GM19463 (cell line): ENCODE data around the gene SRCAP.

Source experiments
- ATAC-seq: cut with Tn5 transposase; IDR thresholded peaks from one replicate; pipeline ENCODE4 v1.9.1; 2021; ENCODE audit warnings: mild to moderate bottlenecking, moderate library complexity; ENCODE audit not compliant: unreplicated experiment

SRCAP gene

GRCh38 chr16:30698816-30699614 lies at the start of gene SRCAP:
Gene SRCAP (plus strand): TSS chr16:30699171. CDS start chr16:30700825, 1,654 bp downstream.
- peak; percentile 30 for ATAC-seq

GRCh38 chr16:30649725-30650368 lies 49.1 kb upstream of the SRCAP start:
- ATAC-seq, result no peak

- peak; percentile 74 for ATAC-seq
Observed at GRCh38 chr16:30650369-30651123, 48.4 kb upstream of the SRCAP start, which contains the start of gene PRR14. Gene PRR14 (plus strand): TSS chr16:30650960. CDS start chr16:30651646, 686 bp downstream.

- peak; percentile 44 for ATAC-seq
Observed at GRCh38 chr16:30651124-30652004, 47.6 kb upstream of the SRCAP start.

GRCh38 chr16:30652005-30652296 lies 47.0 kb upstream of the SRCAP start:
- no peak for ATAC-seq

- no peak for ATAC-seq
Observed at GRCh38 chr16:30652718-30653117, 46.3 kb upstream of the SRCAP start.

GRCh38 chr16:30654856-30655255 lies 44.1 kb upstream of the SRCAP start:
- ATAC-seq, result no peak

- ATAC-seq, result no peak
Observed at GRCh38 chr16:30655815-30656347, 43.1 kb upstream of the SRCAP start.

GRCh38 chr16:30656388-30656787 lies 42.6 kb upstream of the SRCAP start:
- no peak for ATAC-seq

- ATAC-seq, result no peak
Observed at GRCh38 chr16:30656974-30657865, 41.8 kb upstream of the SRCAP start.

- ATAC-seq, result peak; percentile 65
Observed at GRCh38 chr16:30657866-30658730, 40.9 kb upstream of the SRCAP start, which contains the start of gene FBRS. Gene FBRS (plus strand): TSS chr16:30658431. CDS start chr16:30659519, 1,088 bp downstream.

GRCh38 chr16:30658731-30659506 lies 40.1 kb upstream of the SRCAP start:
- ATAC-seq, result peak; percentile 43

- no peak for ATAC-seq
Observed at GRCh38 chr16:30659507-30660423, 39.2 kb upstream of the SRCAP start.

GRCh38 chr16:30660424-30661261 lies 38.3 kb upstream of the SRCAP start:
- no peak for ATAC-seq

GRCh38 chr16:30662449-30662848 lies 36.5 kb upstream of the SRCAP start:
- no peak for ATAC-seq

- ATAC-seq, result no peak
Observed at GRCh38 chr16:30663038-30663437, 35.9 kb upstream of the SRCAP start.
